Muscle layer of colon (tissue), 2 donors: ENCODE measurements around the gene SLC22A23.

Source experiments
- H3K27ac ChIP-seq: one replicate; pipeline ENCODE4 v1.7.0; 2013; ENCODE audit warnings: low read depth, mild to moderate bottlenecking, low read length, moderate library complexity
- H3K27me3 ChIP-seq, 2 donors: one replicate each; pipeline ENCODE4 v1.7.0; 2013; ENCODE audit warnings: low read length in 2 of 2, mild to moderate bottlenecking in 2 of 2; ENCODE audit not compliant: insufficient read depth in 2 of 2, control insufficient read depth in 1 of 2
- H3K36me3 ChIP-seq: one replicate; pipeline ENCODE4 v1.7.0; 2013; ENCODE audit warnings: mild to moderate bottlenecking, low read length; ENCODE audit not compliant: insufficient read depth
- H3K4me1 ChIP-seq: one replicate; pipeline ENCODE4 v1.7.0; 2013; ENCODE audit warnings: mild to moderate bottlenecking, low read length; ENCODE audit not compliant: insufficient read depth
- H3K4me3 ChIP-seq, 2 donors: one replicate each; pipeline ENCODE4 v1.7.0; 2013; ENCODE audit warnings: low read length in 2 of 2, low read depth in 1 of 2, mild to moderate bottlenecking in 1 of 2, moderate library complexity in 1 of 2
- H3K9ac ChIP-seq: one replicate; pipeline ENCODE4 v1.7.0; 2013; ENCODE audit warnings: low read length
- H3K9me3 ChIP-seq: one replicate; pipeline ENCODE4 v1.7.0; 2013; ENCODE audit warnings: mild to moderate bottlenecking, low read length
- donor health status: abdominal sarcoma.
- donor health status: Adenocarcinoma of cecum.

The SLC22A23 gene

DNA sequence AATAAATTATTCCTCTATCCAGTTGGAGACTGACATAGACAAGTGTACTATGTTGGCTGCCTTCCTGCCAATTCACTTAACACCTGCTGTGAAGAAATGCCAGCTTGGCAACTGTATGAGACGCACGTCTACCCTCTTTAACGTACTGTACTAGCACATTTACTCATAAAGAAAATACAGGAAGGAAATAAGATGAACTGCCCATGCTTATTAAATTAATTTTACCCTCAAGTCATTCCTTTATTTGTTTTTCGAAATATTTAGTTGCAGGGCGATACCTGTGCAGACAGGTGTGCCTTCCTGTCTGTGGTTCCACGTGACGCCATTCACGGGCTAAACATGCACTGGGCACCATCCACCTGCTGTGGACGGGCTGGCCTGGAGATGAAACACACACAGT, 146.1 kb downstream of the SLC22A23 start:
- Histone ChIP-seq H3K4me1 (no peaks in the 10 kb centered on the region), H3K36me3 (no peaks in the 10 kb centered on the region), H3K4me3 (no peak overlapping the region), H3K9me3 (no peaks in the 10 kb centered on the region), H3K9ac (no peak overlapping the region), H3K27ac (no peak overlapping the region), H3K27me3 (no peaks in the 10 kb centered on the region)

DNA sequence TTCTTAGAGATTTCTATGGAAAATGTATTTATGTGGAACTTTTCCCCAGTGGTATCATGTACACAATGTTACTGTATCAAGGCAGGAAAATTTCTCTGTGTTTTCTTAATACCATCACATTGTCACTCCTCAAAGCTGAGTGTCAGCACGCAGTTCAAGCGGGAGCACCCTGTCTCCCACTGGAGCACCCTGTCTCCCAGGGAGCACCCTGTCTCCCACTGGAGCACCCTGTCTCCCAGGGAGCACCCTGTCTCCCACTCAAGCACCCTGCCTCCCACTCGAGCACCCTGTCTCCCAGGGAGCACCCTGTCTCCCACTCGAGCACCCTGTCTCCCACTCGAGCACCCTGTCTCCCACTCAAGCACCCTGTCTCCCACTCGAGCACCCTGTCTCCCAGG, 146.8 kb downstream of the SLC22A23 start:
- Histone ChIP-seq H3K4me3 (no peak overlapping the region), H3K27ac (no peak overlapping the region), H3K4me1 (no peaks in the 10 kb centered on the region), H3K9ac (no peak overlapping the region), H3K27me3 (no peaks in the 10 kb centered on the region), H3K36me3 (no peaks in the 10 kb centered on the region), H3K9me3 (no peaks in the 10 kb centered on the region)

DNA sequence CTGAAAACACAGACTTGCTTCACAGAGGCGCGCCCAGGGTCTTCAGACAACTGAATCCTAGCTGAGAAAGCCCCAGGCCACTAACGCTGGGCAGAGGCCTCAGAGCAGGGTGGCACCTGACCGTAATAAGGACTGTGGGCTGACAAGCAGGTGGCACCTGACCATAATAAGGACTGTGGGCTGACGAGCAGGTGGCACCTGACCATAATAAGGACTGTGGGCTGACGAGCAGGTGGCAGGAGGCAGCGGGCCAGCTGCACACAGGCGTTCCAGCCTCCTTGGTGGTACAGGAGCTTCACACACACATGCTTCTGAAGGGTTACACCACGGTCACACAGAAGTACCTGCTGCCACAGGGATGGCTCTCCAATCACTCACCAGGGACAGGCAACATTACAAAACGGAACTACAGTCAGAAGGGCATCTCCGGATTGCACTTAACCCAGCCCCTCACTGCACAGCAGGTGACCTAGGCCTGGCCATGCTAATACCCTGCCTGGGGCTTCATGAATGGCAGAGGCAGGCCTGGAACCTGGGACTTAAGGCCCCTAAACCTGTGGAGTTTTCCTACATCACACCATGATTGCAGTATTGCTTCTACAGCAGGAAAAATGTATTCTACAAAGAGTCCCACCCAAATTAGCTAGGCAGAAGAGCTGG, 147.3 kb downstream of the SLC22A23 start:
- no peaks in the 10 kb centered on the region for H3K36me3 ChIP-seq
- no peaks in the 10 kb centered on the region for H3K4me1 ChIP-seq
- H3K27ac ChIP-seq = no peak overlapping the region
- H3K9me3 ChIP-seq = no peaks in the 10 kb centered on the region
- H3K9ac ChIP-seq = no peak overlapping the region
- no peaks in the 10 kb centered on the region for H3K27me3 ChIP-seq
- H3K4me3 ChIP-seq = no peak overlapping the region

DNA sequence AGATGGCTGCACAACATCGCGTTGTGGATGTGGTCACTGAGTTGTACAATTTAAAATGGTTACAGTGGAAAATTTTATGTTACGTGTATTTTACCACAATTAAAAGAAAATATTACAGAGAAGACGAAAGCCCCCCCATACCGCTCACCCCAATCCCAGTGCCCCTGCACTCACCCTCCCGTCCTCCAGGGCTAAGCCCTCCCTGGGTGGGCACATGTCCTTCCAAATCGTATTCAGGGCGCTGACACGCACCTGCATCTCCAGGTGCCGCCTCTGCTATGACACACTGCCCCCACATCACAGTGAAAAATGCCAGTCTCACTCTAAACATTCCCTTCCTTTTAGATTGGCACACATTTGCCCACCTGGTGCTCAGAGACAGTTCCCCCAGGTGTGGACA, 148.7 kb downstream of the SLC22A23 start:
- Histone ChIP-seq H3K4me3 (no peak overlapping the region), H3K27ac (no peak overlapping the region), H3K9me3 (no peaks in the 10 kb centered on the region), H3K27me3 (no peaks in the 10 kb centered on the region), H3K36me3 (no peaks in the 10 kb centered on the region), H3K4me1 (no peaks in the 10 kb centered on the region), H3K9ac (no peak overlapping the region)

DNA sequence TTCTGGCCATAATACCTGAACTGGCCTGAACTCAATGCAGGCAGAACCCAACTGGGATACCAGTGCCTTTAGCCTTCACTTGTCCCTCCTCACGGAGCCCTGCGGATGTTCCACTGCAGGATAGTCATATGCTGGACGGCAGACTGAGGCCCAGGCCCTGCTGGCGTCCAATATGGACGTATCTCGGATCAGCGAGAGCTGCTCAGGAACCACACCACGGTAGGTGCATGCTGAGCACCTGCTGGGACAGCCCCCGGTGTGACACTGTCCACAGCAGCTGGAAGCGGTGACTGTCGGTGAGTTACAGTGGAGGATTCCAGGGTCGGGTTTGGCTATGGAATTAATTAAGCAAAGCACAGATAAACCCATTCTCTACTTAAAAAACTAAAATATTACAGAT, 149.4 kb downstream of the SLC22A23 start:
- H3K9ac ChIP-seq = no peak overlapping the region
- no peak overlapping the region for H3K4me3 ChIP-seq
- H3K9me3 ChIP-seq = no peaks in the 10 kb centered on the region
- H3K36me3 ChIP-seq = no peaks in the 10 kb centered on the region
- no peaks in the 10 kb centered on the region for H3K4me1 ChIP-seq
- no peaks in the 10 kb centered on the region for H3K27me3 ChIP-seq
- H3K27ac ChIP-seq = no peak overlapping the region

DNA sequence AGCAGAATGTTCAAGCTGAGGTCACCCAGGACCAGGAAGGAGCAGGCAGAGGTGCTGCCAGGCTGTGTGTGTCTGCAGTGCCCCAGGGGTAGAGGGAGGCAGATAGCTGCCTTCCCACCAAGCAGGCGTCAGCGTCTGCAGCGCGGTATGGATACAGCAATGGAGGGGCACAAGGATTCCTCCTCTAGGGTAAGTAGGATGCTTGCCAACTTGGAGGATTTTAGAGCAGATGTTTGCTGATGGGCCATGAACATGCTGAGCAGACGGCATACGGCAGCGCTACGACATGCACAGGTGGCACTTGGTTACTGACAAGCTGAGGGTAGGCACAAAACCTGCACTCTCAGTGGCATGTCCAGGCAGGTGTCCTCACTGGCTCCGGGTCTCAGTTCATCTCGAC, 150.0 kb downstream of the SLC22A23 start:
- Histone ChIP-seq H3K4me1 (no peaks in the 10 kb centered on the region), H3K4me3 (no peak overlapping the region), H3K9ac (no peak overlapping the region), H3K9me3 (no peaks in the 10 kb centered on the region), H3K36me3 (no peaks in the 10 kb centered on the region), H3K27me3 (no peaks in the 10 kb centered on the region), H3K27ac (no peak overlapping the region)

DNA sequence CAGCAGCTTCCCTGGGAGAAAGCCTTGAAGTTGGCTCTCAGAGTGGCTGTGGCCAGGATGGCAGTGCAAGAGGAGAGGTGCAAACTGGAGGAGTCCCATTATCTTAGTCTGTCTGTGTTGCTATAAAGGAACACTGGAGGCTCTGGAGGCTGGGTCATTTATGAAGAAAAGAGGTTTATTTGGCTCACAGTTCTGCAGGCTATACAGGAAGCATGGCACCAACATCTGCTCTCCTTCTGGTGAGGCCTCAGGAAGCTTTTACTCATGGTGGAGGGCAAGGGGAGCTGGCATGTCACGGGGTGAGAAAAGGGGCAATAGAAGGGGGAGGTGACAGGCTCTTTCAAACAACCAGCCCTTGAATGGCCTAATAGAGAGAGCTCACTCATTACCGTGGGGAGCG, 151.0 kb downstream of the SLC22A23 start:
- Histone ChIP-seq H3K9ac (no peak overlapping the region), H3K9me3 (no peaks in the 10 kb centered on the region), H3K27me3 (no peaks in the 10 kb centered on the region), H3K36me3 (no peaks in the 10 kb centered on the region), H3K4me3 (no peak overlapping the region), H3K27ac (no peak overlapping the region), H3K4me1 (no peaks in the 10 kb centered on the region)

DNA sequence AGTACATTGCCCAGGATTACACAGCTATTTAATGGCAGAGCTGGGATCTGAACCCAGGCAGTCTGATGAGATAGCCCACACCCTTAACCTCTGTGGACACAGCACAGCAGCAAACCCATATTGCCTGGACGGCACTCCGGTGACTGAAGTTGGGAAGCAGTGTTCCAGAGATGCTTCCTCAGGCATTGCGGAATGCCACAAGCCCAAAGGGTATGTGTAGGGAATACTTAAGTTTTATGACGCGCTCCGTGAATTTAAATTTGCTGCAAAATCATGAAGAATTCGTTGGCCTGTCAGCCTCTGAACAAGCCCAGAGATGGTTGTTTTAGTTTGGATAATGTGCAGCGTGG, 151.7 kb downstream of the SLC22A23 start:
- H3K27me3 ChIP-seq = no peaks in the 10 kb centered on the region
- H3K4me1 ChIP-seq = no peaks in the 10 kb centered on the region
- no peak overlapping the region for H3K4me3 ChIP-seq
- no peak overlapping the region for H3K27ac ChIP-seq
- no peak overlapping the region for H3K9ac ChIP-seq
- H3K36me3 ChIP-seq = no peaks in the 10 kb centered on the region
- H3K9me3 ChIP-seq = no peaks in the 10 kb centered on the region

DNA sequence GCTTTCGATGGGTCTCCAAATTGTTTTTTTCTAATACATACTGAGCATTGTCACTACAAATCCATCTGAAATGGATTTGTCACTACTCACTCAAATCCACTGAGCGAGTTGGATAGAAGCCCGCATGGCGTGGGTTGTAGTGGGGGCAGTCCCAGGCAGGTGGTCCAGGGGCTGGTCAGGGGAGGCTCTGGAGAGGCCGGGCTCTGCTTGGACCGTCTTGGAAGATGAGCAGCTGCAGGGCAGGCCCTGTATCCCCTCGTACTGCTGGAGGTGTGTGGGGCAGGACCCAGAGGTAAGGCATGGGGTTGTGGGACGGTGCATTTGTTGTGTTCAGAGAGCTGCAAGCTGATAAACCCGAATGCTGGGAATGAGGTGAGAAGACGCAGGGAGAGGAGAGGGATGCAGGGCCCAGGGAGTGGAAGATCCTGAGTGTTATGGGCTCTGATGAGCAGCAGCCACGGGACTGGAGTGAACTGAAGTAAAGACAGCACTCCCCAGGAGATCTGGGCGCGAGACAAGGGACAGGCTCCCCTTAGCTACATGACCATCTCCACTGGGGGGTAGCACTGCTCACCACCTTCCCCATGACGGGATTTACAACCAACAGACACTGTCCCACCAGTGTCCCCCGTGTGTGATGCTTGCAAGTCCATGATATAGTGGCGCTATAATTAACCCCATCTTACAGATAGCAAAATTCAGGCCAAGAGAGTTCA, 152.2 kb downstream of the SLC22A23 start:
- Histone ChIP-seq H3K9ac (no peak overlapping the region), H3K36me3 (no peaks in the 10 kb centered on the region), H3K4me1 (no peaks in the 10 kb centered on the region), H3K4me3 (no peak overlapping the region), H3K9me3 (no peaks in the 10 kb centered on the region), H3K27me3 (no peaks in the 10 kb centered on the region), H3K27ac (no peak overlapping the region)

DNA sequence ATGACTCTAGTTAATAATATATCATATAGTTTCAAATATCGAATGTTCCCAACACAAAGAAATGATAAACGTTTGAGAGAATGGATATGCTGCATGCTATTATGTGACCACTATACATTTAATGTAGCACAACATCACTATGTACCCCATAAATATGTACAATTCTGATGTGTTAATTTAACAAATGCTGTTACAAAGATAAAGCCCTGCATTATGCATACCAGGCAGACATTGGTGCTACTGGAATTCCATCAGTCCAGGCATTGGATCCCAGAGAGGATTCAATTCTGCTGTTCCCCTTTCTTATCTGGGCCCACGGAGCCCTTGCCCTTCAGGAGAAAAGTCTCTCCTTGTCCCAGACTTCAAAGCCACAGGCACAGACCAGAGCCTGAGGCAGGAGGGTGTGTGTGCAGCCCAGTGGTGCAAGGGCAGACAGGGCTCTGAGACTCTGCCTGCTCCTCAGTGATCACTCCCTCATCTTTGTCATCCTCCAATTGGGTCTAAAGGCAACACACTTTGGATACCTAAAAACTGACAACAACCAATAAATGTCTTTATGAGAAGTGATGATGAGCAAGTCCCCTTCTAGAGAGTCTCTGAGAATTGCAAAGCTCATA, 152.9 kb downstream of the SLC22A23 start:
- Histone ChIP-seq H3K27ac (no peak overlapping the region), H3K4me3 (no peak overlapping the region), H3K9me3 (no peaks in the 10 kb centered on the region), H3K27me3 (no peaks in the 10 kb centered on the region), H3K36me3 (no peaks in the 10 kb centered on the region), H3K4me1 (no peaks in the 10 kb centered on the region), H3K9ac (no peak overlapping the region)

DNA sequence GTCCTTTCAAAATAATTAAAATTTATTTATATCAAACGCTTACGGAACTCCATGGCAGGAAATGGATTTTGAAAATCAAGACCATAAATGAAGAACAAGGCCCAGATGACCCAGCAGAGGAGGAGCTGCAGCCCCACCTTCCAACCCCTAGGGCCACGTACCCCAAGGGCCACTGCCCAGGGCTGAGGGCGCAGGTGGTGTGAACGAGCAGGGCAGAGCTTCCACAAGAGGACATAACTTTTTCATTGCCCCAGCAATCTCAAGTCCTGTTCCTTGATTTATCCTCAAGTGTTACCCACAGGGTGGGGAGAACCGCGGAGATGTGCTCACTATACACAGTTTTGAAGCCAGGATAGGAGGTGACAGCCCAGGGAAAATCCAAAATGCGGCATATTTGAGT, 155.3 kb downstream of the SLC22A23 start:
- H3K4me1 ChIP-seq = no peaks in the 10 kb centered on the region
- H3K27ac ChIP-seq = no peak overlapping the region
- H3K4me3 ChIP-seq = no peak overlapping the region
- H3K9ac ChIP-seq = no peak overlapping the region
- H3K27me3 ChIP-seq = no peaks in the 10 kb centered on the region
- H3K36me3 ChIP-seq = no peaks in the 10 kb centered on the region
- no peaks in the 10 kb centered on the region for H3K9me3 ChIP-seq

DNA sequence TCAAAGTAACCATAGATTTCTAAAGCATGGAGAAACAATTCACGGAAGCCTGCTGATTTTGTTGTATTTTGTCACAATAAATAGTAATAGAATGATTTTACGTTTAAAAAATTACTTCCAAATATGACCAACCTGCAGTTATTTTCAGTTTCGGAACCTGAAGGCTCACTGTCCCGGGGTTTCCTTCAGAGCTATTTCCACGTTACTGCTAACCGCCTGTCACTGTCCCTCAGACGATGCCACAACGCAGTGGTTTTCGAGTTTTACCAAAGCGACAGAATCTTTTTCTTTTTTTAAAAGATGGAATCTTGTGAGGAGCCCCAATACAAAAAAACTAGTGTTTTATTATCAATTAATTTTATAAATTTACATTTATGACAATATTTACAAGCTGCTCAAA, 157.6 kb downstream of the SLC22A23 start:
- Histone ChIP-seq H3K9me3 (no peaks in the 10 kb centered on the region), H3K36me3 (no peaks in the 10 kb centered on the region), H3K4me3 (no peak overlapping the region), H3K27ac (no peak overlapping the region), H3K9ac (no peak overlapping the region), H3K27me3 (no peaks in the 10 kb centered on the region), H3K4me1 (no peaks in the 10 kb centered on the region)
